IMR-90 (cell line): ENCODE data around the gene NAPSA. TPM values are rescaled to one million over a fixed set of nuclear protein-coding genes. Genes with fewer than 3 reads are reported as not detected.
A peak's percentile ranks its signal among the peaks of the same experiment; 100 is the strongest.
"Not testable (repeated sequence)": the region's sequence is repeated elsewhere in the genome, so short reads cannot be mapped to it uniquely, and the experiment has no call there.

Experiments
- ATAC-seq: fragments of 200-7000 bp; cut with Tn5 transposase; 2 replicates; pipeline ENCODE4 v1.9.1; 2020; ENCODE audit warnings: low read depth, mild to moderate bottlenecking, moderate library complexity
- BruUV-seq: library from RNA; stranded (reverse); fragments of 400-500 nt; replicated peaks from 2 replicates; lab custom pipeline; 2021; lab: Mats Ljungman, UMichigan
- CTCF ChIA-PET: fragments of 300-600 bp; formaldehyde crosslinking; extraction: SDS; loops from one replicate; lab custom pipeline; 2021; ENCODE audit warnings: antibody characterized with exemption; lab: Yijun Ruan, JAX
- POLR2A ChIA-PET: fragments of 300-600 bp; sonication (Branson Sonifier 250); formaldehyde crosslinking; loops from one replicate; lab custom pipeline; 2022; ENCODE audit warnings: antibody characterized with exemption; ENCODE audit not compliant: unreplicated experiment; lab: Charles Lee
- DNase-seq: peaks from one replicate; pipeline ENCODE4 v3.0.0; 2013
- H2AFZ ChIP-seq: replicated peaks from 2 replicates; pipeline ENCODE3; 2013; ENCODE audit warnings: low read length, mild to moderate bottlenecking; ENCODE audit not compliant: poor library complexity
- H2AK5ac ChIP-seq: 2 replicates; pipeline ENCODE4 v1.6.1; 2013; ENCODE audit warnings: low read depth, low read length, inconsistent platforms
- H2AK9ac ChIP-seq: replicated peaks from 2 replicates; pipeline ENCODE3; 2013; ENCODE audit warnings: mild to moderate bottlenecking, low read depth, low read length, moderate library complexity; ENCODE audit not compliant: poor library complexity
- H2BK120ac ChIP-seq: 2 replicates; pipeline ENCODE4 v1.6.1; 2013; ENCODE audit warnings: low read depth, low read length, inconsistent platforms
- H2BK15ac ChIP-seq: 3 replicates; pipeline ENCODE4 v1.6.1; 2013; ENCODE audit warnings: low read depth, low read length, inconsistent platforms
- H2BK20ac ChIP-seq: 2 replicates; pipeline ENCODE4 v1.6.1; 2013; ENCODE audit warnings: low read depth, mild to moderate bottlenecking, inconsistent platforms, low read length, moderate library complexity
- H2BK5ac ChIP-seq: 2 replicates; pipeline ENCODE4 v1.6.1; 2013; ENCODE audit warnings: mild to moderate bottlenecking, low read depth, low read length, inconsistent platforms; ENCODE audit not compliant: poor library complexity, severe bottlenecking
- H3K14ac ChIP-seq: replicated peaks from 2 replicates; pipeline ENCODE4 v1.6.1; 2013; ENCODE audit warnings: low read depth, low read length, inconsistent platforms
- H3K18ac ChIP-seq: 2 replicates; pipeline ENCODE4 v1.6.1; 2013; ENCODE audit warnings: low read depth, low read length, control low read depth
- H3K23ac ChIP-seq: 2 replicates; pipeline ENCODE4 v1.6.1; 2013; ENCODE audit warnings: low read depth, low read length, inconsistent platforms
- H3K27ac ChIP-seq: 2 replicates; pipeline ENCODE4 v1.5.1; 2013; ENCODE audit warnings: mild to moderate bottlenecking, control low read depth, low read length; ENCODE audit not compliant: insufficient read depth
- H3K27me3 ChIP-seq: 2 replicates; pipeline ENCODE4 v1.6.1; 2013; ENCODE audit warnings: low read length; ENCODE audit not compliant: control insufficient read depth, insufficient read depth
- H3K36me3 ChIP-seq: 2 replicates; pipeline ENCODE4 v1.6.1; 2013; ENCODE audit warnings: low read length, mixed read lengths; ENCODE audit not compliant: control insufficient read depth, insufficient read depth
- H3K4ac ChIP-seq: 2 replicates; pipeline ENCODE4 v1.6.1; 2013; ENCODE audit warnings: low read depth, low read length, inconsistent platforms
- H3K4me1 ChIP-seq: 2 replicates; pipeline ENCODE4 v1.6.1; 2013; ENCODE audit warnings: low read length, mixed read lengths; ENCODE audit not compliant: control insufficient read depth, insufficient read depth
- H3K4me2 ChIP-seq: 2 replicates; pipeline ENCODE4 v1.6.1; 2013; ENCODE audit warnings: low read depth, mild to moderate bottlenecking, control low read depth, low read length, moderate library complexity
- H3K4me3 ChIP-seq: 2 replicates; pipeline ENCODE4 v1.5.1; 2013; ENCODE audit warnings: low read depth, mild to moderate bottlenecking, control low read depth, low read length, moderate library complexity; ENCODE audit not compliant: insufficient read depth
- H3K56ac ChIP-seq: 2 replicates; pipeline ENCODE4 v1.6.1; 2013; ENCODE audit warnings: low read length, inconsistent platforms; ENCODE audit not compliant: insufficient read depth; ENCODE audit errors: extremely low read depth
- H3K79me1 ChIP-seq, 2 experiments: 2 replicates each; pipeline ENCODE4 v1.6.1; 2013; ENCODE audit warnings: low read length in 2 of 2, inconsistent platforms in 1 of 2, low read depth in 1 of 2
- H3K9ac ChIP-seq: 2 replicates; pipeline ENCODE4 v1.6.1; 2013; ENCODE audit warnings: low read depth, low read length, control low read depth
- H3K9me1 ChIP-seq: 2 replicates; pipeline ENCODE4 v1.6.1; 2013; ENCODE audit warnings: low read length, inconsistent platforms; ENCODE audit not compliant: insufficient read depth
- H3K9me3 ChIP-seq: 2 replicates; pipeline ENCODE4 v1.6.1; 2013; ENCODE audit warnings: low read length; ENCODE audit not compliant: control insufficient read depth, insufficient read depth
- H4K20me1 ChIP-seq: 2 replicates; pipeline ENCODE4 v1.6.1; 2013; ENCODE audit warnings: low read length, inconsistent platforms; ENCODE audit not compliant: insufficient read depth
- H4K5ac ChIP-seq: 2 replicates; pipeline ENCODE4 v1.6.1; 2013; ENCODE audit warnings: mild to moderate bottlenecking, low read depth, low read length, control low read depth
- H4K8ac ChIP-seq, 2 experiments: 2 replicates each; pipeline ENCODE4 v1.6.1; 2013; ENCODE audit warnings: low read depth in 2 of 2, low read length in 2 of 2, control low read depth in 1 of 2, inconsistent platforms in 1 of 2
- H4K91ac ChIP-seq: 2 replicates; pipeline ENCODE4 v1.6.1; 2013; ENCODE audit warnings: low read depth, low read length, inconsistent platforms; ENCODE audit not compliant: insufficient read depth
- CEBPB ChIP-seq: IDR thresholded peaks from 2 replicates; pipeline ENCODE4 v1.6.1; 2012; ENCODE audit warnings: low read depth, low read length, improper control_type of control experiment
- MAFK ChIP-seq: IDR thresholded peaks from 2 replicates; pipeline ENCODE4 v1.6.1; 2012; ENCODE audit warnings: low read depth, low read length, improper control_type of control experiment
- POLR2A ChIP-seq: IDR thresholded peaks from 2 replicates; pipeline ENCODE4 v1.6.1; 2012; ENCODE audit warnings: mild to moderate bottlenecking, low read depth, low read length
- RCOR1 ChIP-seq: IDR thresholded peaks from 2 replicates; pipeline ENCODE4 v1.6.1; 2012; ENCODE audit warnings: mild to moderate bottlenecking, low read length, improper control_type of control experiment; ENCODE audit not compliant: insufficient replicate concordance
- RFX5 ChIP-seq: IDR thresholded peaks from 2 replicates; pipeline ENCODE4 v1.8.0; 2012; ENCODE audit warnings: low read depth, mild to moderate bottlenecking, low read length, moderate library complexity
- WGBS, 2 experiments: methylation state at CpG; one replicate each; pipeline versions ENCODE4 v1.1.5 to v1.1.7; 2013; ENCODE audit warnings: missing lambda C conversion rate in 2 of 2; ENCODE audit not compliant: insufficient read length in 1 of 2; ENCODE audit errors: extremely low coverage in 2 of 2; 5-methylcytosine and 5-hydroxymethylcytosine counted together
- dilution Hi-C: fragments of 300-500 bp; cut with HindIII; formaldehyde crosslinking; loops from one replicate; pipeline ENCODE4 v1.14.3; 2018; ENCODE audit warnings: low sequenced_read_pairs; ENCODE audit not compliant: unreplicated experiment
- in situ Hi-C: fragments of 300-500 bp; cut with MboI; formaldehyde crosslinking; loops from 3 replicates; pipeline ENCODE4 v1.14.3; 2019; ENCODE audit warnings: low sequenced_read_pairs, inconsistent platforms, mixed read lengths
- intact Hi-C: fragments of 100-400 bp; cut with micrococcal nuclease; formaldehyde crosslinking; loops from 2 replicates; pipeline ENCODE4 v1.10.0; 2022
- polyA plus RNA-seq, 3 experiments: library from polyadenylated mRNA; depleted of rRNA; stranded (reverse); fragments of >200 nt; gene quantifications; 2 replicates each; pipeline ENCODE4 v1.2.3, GENCODE V29; 2012; ENCODE audit warnings: low replicate concordance in 1 of 3
- total RNA-seq: library from RNA; depleted of rRNA; stranded (reverse); fragments of >200 nt; gene quantifications from 2 replicates; pipeline ENCODE4 v1.2.3, GENCODE V29; 2012
- TF ChIP-seq, protein P1 (sequence below): fragments of 150-350 bp; IDR thresholded peaks from 2 replicates; pipeline ENCODE4 v1.6.1; 2017; ENCODE audit warnings: mild to moderate bottlenecking, antibody characterized with exemption, low read length, low read depth

NAPSA gene
- total and polyA plus RNA-seq, 2 of the 4 experiments (the other 2 are of a cell fraction): 0.39 TPM; not detected in 1

DNA sequence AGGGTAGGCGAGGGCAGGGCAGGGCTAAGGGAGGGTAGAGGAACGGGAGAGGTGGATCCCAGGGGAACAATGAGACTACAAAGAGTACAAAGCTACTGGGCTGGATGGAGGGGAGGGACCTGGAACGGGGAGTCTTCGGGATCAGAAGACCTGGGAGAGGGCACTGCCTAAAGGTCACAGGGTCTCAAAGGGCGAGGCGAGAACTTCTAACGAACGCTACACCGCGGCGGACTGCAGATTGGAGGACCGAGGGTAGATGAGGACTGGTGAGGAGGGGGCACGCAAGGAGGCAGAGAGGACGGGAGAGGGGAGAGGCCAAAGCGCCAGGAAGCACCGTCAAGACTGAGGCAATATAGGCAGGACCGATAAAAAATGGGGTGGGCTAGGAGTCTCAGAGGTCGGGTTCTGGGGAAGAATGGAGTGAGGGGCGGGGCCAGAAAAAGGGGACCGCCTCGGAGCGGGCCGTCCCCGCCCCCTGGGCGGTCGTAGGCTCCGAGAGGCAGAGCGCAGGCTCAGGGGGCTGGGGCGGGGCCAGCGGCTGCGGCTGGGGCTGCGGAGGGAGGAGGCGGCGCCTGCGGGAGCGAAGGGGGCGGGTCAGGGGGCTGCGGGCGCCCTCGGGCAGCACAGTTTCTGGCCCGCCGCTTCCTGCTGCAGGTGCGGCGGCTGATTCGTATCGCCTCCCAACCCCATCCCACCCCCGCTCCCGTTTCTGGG, 34.9 kb downstream of the NAPSA start:
- intact Hi-C loops: no loop called here
- CTCF ChIA-PET: no interaction called here
- no peaks in the 10 kb centered on the region for H3K4me1 ChIP-seq
- no peaks in the 10 kb centered on the region for H3K36me3 ChIP-seq
- H2BK5ac ChIP-seq: no peak overlapping the region
- no peak overlapping the region for H4K91ac ChIP-seq
- no peak overlapping the region for H3K9ac ChIP-seq
- WGBS, 2 experiments: 2% methylated on average over 29 of the region's 48 CpGs; no CpG with 5 or more reads in 1 of the 2 experiments
- no peak overlapping the region for H3K27ac ChIP-seq
- no peak overlapping the region for H3K4me3 ChIP-seq
- no peak overlapping the region for H2BK20ac ChIP-seq
- ATAC-seq (peak; percentile 33), DNase-seq (peak; percentile 1)
- dilution Hi-C loops: no loop called here
- H3K56ac ChIP-seq: no peak overlapping the region
- H2AFZ ChIP-seq: peak overlapping the region; percentile 9
- no TSS peak for BruUV-seq
- no peak overlapping the region for H2BK120ac ChIP-seq
- H3K4me2 ChIP-seq: no peak overlapping the region
- no peaks in the 10 kb centered on the region for H4K20me1 ChIP-seq
- in situ Hi-C loops: no loop called here
- POLR2A ChIA-PET: interaction anchor here (0.5 kb wide), 1 partner anchor 15 kb away, joined by 3 read pairs; no protein-coding TSS in a partner anchor
- no peaks in the 10 kb centered on the region for H3K79me1 ChIP-seq
- H2BK15ac ChIP-seq: no peak overlapping the region
- H2AK5ac ChIP-seq: no peak overlapping the region
- H3K9me3 ChIP-seq: peaks cover 11% of the 10 kb centered on the region
- H3K18ac ChIP-seq: no peak overlapping the region
- no peaks in the 10 kb centered on the region; the same call in 1 of the 2 replicates for H3K9me1 ChIP-seq
- H3K23ac ChIP-seq: no peak overlapping the region
- no peak overlapping the region for H2AK9ac ChIP-seq
- no peak overlapping the region for H3K14ac ChIP-seq
- H3K27me3 ChIP-seq: peaks cover 46% of the 10 kb centered on the region
- no peak for TF ChIP-seq CEBPB
- no peak for TF ChIP-seq MAFK
- TF ChIP-seq, protein P1, sequence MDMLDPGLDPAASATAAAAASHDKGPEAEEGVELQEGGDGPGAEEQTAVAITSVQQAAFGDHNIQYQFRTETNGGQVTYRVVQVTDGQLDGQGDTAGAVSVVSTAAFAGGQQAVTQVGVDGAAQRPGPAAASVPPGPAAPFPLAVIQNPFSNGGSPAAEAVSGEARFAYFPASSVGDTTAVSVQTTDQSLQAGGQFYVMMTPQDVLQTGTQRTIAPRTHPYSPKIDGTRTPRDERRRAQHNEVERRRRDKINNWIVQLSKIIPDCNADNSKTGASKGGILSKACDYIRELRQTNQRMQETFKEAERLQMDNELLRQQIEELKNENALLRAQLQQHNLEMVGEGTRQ: no peak
- TF ChIP-seq POLR2A: no peak
- no peak for TF ChIP-seq RFX5
- no peak for TF ChIP-seq RCOR1
- no peak overlapping the region for H4K5ac ChIP-seq
- no peak overlapping the region for H4K8ac ChIP-seq
- H3K4ac ChIP-seq: no peak overlapping the region

DNA sequence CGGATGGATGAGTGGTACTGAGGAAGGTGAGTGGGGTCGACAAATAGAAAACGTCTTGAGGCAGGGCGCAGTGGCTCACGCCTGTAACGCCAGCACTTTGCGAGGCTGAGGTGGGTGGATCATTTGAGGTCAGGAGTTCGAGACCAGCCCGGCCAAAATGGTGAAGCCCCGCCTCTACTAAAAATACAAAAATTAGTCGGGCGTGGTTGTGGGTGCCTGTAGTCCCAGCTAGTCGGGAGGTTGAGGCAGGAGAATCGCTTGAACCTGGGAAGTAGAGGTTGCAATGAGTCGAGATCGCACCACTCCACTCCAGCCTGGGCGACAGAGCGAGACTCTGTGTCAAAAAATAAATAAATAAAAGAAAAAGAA, 35.5 kb downstream of the NAPSA start:
- H3K14ac ChIP-seq, H3K9ac ChIP-seq, ATAC-seq, POLR2A ChIA-PET, H3K27ac ChIP-seq, H4K8ac ChIP-seq, CTCF ChIA-PET, DNase-seq, H3K4me1 ChIP-seq, dilution Hi-C loops, H3K4me3 ChIP-seq, H2BK5ac ChIP-seq, H2BK20ac ChIP-seq, intact Hi-C loops, H3K23ac ChIP-seq, H3K18ac ChIP-seq, H3K9me1 ChIP-seq, H2BK120ac ChIP-seq, H4K5ac ChIP-seq, H4K91ac ChIP-seq, H3K36me3 ChIP-seq, H3K4me2 ChIP-seq, H3K79me1 ChIP-seq, BruUV-seq, H2BK15ac ChIP-seq, H4K20me1 ChIP-seq, H2AK9ac ChIP-seq, in situ Hi-C loops, H3K56ac ChIP-seq, H3K4ac ChIP-seq, H2AK5ac ChIP-seq: not testable (repeated sequence)
- peaks cover 46% of the 10 kb centered on the region for H3K27me3 ChIP-seq
- 0% methylated on average over 2 of the region's 18 CpGs; no CpG with 5 or more reads in 1 of the 2 experiments for WGBS, 2 experiments
- H2AFZ ChIP-seq: peak overlapping the region; percentile 76
- peaks cover 11% of the 10 kb centered on the region for H3K9me3 ChIP-seq
